GM19099 (cell line): ENCODE results near the gene POU6F2.

Experiments
- POLR2A ChIP-seq: IDR thresholded peaks from 3 replicates; pipeline ENCODE4 v1.6.1; 2011; ENCODE audit warnings: low read depth; ENCODE audit not compliant: insufficient read length; ENCODE audit errors: extremely low read depth

The POU6F2 gene

GRCh38 chr7:39219869-39220268 lies 242.2 kb downstream of the POU6F2 start:
- TF ChIP-seq POLR2A = no peak

GRCh38 chr7:39221901-39222300 lies 244.2 kb downstream of the POU6F2 start:
- TF ChIP-seq POLR2A = no peak

GRCh38 chr7:39228946-39229345 lies 251.2 kb downstream of the POU6F2 start:
- TF ChIP-seq POLR2A = no peak

- TF ChIP-seq POLR2A = no peak
Observed at GRCh38 chr7:39233851-39234529, 256.3 kb downstream of the POU6F2 start.

GRCh38 chr7:39238234-39238869 lies 260.6 kb downstream of the POU6F2 start:
- no peak for TF ChIP-seq POLR2A

- no peak for TF ChIP-seq POLR2A
Observed at GRCh38 chr7:39240864-39241263, 263.2 kb downstream of the POU6F2 start.

- TF ChIP-seq POLR2A = no peak
Observed at GRCh38 chr7:39247576-39247975, 269.9 kb downstream of the POU6F2 start.

- no peak for TF ChIP-seq POLR2A
Observed at GRCh38 chr7:39248041-39248691, 270.5 kb downstream of the POU6F2 start.

- TF ChIP-seq POLR2A = no peak
Observed at GRCh38 chr7:39248692-39249090, 271.0 kb downstream of the POU6F2 start.

GRCh38 chr7:39249635-39250152 lies 272.0 kb downstream of the POU6F2 start:
- no peak for TF ChIP-seq POLR2A

- TF ChIP-seq POLR2A = no peak
Observed at GRCh38 chr7:39252916-39253315, 275.2 kb downstream of the POU6F2 start.

- no peak for TF ChIP-seq POLR2A
Observed at GRCh38 chr7:39259391-39260003, 281.8 kb downstream of the POU6F2 start.

GRCh38 chr7:39260279-39260844 lies 282.7 kb downstream of the POU6F2 start:
- no peak for TF ChIP-seq POLR2A

- TF ChIP-seq POLR2A = no peak
Observed at GRCh38 chr7:39261771-39262170, 284.1 kb downstream of the POU6F2 start.
